Fibroblast of skin of left biceps (primary cell): ENCODE measurements around the gene IMPA2.
"Not testable (repeated sequence)": the region's sequence is repeated elsewhere in the genome, so short reads cannot be mapped to it uniquely, and the experiment has no call there.

Experiments used
- DNase-seq, 2 experiments: peaks; one replicate each; pipeline ENCODE4 v3.0.0-alpha.2; 2013; ENCODE audit warnings: low read depth in 2 of 2

Gene IMPA2

DNA sequence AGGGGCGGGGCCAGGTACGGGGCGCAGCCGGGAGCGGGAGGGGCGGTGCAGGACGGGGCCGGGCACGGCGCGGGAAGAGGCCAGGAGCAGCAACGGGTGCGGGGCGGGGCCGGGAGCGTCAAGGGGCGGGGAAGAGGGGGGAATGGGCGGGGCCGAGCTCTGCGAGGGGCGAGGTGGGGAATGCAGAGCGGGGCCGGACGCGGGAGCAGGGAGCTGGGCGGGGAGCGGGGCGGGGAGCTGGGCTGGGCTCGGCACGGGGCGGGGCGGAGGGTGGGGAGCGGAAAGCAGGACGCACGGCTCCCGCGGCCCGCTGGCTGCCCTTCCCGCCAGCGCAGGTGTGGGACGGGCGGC is at the start of gene IMPA2:
IMPA2 (plus strand) TSS at position 316 of the 351 bp plus-strand sequence. CDS start 163 bp downstream, outside the sequence.
- DNase-seq = no peak

DNA sequence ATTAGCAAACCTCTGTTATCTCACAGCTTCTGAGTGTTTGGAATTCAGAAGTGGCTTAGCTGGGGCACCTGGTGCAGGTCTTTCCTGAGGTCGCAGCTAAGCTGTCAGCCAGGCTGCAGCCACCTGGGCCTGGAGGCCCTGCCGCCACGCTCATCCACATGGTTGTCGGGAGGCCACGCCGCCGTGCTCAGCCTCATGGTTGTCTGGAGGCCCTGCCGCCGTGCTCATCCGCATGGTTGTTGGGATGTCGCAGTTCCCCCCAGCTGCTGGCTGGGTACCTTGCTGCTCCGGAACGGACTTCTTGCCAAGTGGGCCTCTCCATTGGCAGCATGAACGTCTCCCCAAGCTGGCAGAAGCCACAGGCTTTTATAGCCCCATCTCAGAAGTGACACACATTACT is 48.9 kb upstream of the IMPA2 start:
- no peak for DNase-seq

DNA sequence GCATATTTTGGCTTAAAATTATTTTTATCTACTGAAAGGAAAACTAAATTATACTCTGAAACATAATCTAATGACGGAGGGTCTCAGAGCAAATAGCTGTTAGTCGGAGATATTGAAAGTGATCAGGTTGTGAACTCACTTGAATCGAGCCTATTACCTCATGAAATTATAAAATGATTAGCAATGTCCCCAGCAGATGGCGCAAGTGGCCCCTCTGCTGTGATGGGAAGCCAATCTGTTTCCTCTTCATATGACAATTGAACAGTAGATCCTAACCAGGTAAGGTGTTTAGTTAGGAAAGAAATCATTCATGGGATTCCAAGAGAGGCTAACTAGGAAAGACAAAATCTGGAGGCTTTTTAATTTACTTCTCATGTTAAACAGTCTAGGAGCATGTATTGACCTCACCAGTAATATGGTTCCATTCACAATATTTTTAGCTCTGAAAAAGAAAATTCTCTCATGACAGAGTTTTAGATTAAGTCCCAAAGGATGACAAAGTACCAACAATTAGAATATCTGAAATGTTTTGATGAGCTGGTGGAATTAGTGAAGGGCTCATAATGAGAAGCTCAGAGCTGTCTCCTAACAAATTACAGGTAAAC is 43.3 kb upstream of the IMPA2 start:
- no peak for DNase-seq

DNA sequence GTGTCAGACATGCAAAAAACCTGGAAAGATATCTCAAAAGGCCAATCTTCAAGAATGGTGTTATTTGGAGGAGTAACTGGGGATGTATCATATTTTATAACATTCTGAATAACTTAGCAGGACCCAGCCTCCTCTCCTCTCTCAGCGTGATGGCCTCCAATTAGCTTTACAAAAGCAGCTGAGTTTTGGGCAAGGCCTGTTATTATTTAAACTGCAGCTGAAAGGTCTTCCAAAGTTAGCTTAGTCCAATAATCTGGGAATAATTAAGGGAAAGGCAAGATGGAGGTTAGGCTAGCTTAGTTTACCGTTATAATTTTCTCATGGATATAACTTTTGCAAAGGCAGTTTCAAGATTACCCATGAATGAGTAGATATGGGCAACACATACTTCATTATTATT is 40.4 kb upstream of the IMPA2 start:
- DNase-seq = no peak

DNA sequence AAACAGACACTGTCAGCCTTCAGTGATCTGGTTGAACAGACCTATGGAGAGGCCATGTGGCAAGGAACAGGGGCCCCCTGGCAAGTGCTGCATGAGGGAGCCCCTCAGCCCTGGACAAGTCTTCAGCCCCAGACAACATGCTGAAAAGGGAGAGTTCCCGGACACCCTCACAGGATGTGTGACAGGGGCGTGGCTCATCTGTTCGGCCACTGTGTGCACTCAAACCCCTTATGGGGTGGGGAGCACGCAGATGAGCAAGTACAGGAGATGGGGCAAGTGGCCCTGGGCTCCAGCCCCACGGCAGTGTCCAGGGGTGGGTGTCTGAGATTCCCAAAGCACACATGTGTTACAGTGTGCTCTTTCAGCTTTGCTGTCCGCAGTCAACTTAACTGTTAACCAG is 37.8 kb upstream of the IMPA2 start:
- no peak for DNase-seq

DNA sequence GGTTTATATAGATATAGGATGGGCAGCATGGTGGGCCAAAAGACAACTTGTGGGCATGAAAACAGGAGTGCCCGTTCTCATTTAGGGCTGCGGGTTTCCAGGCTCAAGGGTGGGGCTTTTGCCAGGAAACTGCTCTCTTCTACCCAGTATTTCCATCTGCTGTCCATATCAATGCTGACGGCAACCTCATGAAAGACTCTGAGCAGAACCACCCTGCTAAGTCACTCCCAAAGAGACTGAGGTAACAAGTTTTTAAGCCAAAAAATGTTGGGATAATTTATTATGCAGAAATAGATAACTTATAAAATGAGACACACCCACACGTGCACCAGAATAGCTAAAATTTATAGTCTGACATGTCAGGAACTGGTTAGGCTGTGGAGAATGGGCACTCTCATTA is 37.1 kb upstream of the IMPA2 start:
- DNase-seq = no peak

DNA sequence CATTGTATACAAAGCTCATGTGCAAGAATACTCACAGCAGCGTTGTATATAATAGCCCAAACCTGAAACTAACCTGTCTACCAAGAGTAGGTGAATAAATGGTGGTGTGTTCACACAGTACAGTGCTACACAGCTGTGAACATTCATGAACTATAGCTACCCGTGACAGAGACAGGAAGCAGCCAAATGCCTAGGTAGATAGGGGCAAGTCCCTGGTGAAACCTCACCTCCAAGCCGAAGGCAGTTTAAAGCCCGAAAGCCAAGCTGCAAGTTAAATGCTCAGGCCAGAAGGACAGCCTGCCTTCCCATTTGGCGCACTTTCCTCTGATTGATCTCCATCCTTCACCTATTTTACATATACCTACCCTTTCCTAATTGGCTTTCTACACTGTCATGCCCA is 36.5 kb upstream of the IMPA2 start:
- no peak for DNase-seq

DNA sequence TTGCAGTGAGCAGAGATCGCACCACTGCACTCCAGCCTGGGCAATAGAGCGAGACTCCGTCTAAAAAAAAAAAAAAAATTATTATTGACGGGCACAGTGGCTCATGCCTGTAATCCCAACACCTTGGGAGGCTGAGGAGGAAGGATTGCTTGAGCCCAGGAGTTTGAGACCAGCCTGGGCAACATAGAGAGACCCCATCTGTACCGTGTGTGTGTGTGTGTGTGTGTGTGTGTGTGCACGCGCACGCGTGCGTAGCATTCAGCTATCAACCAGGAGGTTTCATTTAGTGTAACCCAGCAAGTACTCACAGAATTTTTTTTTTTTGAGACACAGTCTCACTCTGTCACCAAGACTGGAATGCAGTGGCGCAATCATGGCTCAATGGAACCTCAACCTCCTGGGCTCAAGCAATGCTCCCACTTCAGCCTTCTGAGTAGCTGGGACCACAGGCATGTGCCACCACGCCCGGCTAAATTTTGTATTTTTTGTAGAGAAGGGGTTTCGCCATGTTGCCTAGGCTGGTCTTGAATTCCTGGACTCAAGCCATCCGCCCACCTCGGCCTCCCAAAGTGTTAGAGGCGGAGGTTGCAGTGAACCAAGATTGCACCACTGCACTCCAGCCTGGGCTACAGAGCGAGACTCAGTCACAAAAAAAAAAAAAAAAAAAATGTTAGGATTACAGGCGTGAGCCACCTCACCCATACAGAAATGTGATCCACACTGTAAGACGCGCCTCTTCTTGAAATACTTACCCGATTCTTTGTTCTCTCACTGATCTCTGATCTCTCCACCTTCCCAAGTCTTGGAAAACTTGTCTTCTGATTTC is 35.3 kb upstream of the IMPA2 start:
- DNase-seq = not testable (repeated sequence)

DNA sequence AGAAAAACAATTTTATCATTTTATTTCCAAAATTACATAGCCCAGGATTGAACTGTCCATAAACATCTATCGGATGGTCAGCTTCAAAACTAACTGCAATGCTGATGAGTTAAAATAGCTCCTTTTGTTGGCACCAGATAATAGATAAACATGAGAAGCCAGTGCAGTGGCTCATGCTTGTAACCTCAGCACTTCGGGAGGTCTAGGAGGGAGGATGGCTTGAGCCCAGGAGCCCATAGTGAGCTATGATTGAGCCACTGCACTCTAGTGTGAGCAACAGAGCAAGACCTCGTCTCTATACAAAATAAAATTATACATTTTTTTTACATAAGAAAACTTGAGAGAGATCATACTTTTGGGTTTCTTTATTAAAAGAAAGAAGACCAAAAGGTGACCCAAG is 34.6 kb upstream of the IMPA2 start:
- no peak for DNase-seq

DNA sequence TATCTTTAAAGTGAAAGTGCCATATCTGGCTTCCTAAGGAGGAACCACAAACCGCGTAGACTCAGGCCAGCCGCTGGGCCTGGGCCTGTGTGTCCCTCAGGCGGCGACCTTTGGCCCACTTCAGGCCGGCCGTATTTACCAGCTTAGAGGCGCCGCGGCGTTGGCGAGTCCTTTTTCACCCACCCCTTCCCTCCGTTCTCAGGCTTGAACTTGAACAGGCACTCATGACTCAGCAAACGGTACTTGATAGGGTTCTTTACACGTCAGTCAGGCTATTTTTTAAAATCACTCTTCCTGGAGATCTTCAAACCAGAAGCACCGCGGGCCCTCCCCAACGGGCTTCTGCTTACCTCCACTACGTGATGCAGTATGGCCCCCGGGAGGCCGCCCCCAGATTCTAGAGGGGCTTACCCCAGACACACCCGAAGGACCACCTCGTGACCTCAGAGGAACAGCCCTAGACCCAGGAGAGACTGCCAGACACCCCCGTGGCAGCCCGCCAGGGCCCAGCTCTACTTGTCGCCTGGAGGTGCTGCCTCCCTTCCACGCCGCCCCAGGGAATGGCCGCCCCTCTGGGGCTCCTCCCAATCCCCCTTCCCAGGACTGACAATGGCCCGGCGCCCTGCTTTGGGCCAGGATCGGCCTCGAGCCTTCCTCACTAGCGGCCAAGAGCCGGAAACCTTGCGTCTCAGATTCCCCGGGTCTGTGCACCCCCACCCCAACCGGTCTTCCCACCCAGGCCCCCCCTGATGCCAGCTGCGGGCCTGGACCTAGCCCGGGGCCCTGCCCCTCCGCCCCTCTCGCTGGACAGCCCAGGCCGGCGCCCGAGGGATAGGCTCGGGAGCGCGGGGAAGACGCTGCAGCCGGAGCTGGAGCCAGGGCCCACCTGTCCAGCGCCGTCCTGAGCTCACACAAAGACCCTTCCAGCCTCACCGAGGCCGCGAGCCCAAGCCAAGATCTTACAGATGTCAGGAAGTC is 33.8 kb upstream of the IMPA2 start:
- peak; percentile 89 to 90 for DNase-seq

DNA sequence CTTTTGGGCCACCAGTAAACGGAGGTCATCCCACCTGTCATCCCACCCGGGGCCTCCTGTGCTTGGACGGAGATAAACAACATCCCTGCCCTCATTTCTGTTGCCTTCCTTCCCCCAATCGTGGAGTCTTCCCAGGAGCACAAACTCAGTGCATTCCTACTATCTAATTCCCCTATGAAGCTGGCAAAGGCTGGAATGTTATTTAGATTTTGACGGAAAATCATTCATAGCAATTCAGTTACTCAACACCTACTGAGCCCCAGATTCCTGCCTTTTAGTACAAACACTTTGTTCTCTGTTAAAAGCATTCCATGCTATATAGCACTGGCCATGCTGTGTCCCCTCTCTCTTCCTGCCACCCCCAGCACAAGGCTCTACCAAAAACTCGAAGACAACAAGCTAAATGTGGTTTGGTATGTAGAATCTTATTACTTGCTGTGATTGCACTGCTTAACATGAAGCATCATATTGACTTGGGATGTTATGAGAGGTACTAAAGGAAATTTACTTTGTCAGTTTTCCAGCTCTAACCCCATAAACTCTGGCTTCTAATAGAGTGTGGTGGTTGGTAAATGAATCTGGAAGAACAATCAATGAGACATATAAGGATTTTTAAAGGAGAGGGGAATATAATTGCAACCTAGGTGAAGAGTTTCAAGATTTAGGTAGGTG is 32.3 kb upstream of the IMPA2 start:
- peak in 1 of 2 experiments; percentile 35 for DNase-seq

DNA sequence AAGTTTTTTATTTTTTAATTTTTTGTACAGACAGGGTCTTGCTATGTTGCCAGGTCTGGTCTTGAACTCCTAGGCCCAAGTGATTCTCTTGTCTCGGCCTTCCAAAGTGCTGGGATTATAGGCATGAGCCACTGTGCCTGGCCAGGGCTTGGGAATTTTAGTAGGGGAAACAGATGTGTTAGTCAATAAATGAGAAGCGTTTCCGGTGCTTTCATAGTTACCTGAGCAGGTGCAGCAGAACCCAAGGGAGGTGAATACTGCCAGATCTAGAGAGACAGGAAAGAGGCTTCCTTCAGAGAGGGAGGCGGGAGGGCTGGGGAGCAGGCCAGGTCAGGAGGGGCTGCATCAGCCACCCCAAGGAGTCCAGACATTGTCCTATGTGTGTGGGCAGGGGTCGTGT is 30.5 kb upstream of the IMPA2 start:
- no peak for DNase-seq

DNA sequence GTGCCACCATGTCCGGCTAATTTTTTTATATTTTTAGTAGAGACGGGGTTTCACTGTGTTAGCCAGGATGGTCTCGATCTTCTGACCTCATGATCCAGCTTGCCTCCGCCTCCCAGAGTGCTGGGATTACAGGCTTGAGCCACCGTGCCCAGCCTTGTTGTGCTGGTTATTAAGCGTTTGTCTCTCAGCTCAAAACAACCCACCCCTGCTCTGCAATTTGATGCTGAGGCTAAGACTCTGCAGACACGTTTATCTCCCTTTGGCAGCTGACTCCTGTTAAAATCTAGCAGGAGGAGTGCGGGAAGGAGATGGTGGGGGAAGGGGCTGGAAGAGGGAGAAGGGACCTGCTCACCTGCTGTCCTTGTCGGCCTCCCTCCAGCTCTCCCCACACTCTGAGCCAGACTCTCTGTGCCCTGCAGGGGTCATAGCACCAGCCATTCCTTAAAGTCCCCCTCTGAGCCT is 29.9 kb upstream of the IMPA2 start:
- DNase-seq = no peak

DNA sequence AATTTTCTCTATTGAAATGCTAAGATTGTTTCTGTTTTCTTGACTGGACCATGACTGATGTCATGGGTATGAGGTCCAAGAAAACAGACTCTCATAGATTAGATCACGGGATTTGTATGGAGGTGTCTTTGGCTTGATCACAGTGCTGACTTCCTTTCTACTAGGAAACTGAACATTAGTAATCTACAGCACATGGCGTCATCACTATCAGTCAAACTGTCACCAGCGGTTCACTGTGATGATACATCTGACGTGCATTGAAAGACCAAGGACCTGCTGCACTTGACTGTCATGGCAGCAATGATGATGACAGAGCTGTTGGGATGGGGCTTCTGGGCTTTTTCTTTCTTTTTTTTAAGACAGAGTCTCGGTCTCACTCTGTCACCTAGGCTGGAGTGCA is 28.2 kb upstream of the IMPA2 start:
- no peak for DNase-seq

DNA sequence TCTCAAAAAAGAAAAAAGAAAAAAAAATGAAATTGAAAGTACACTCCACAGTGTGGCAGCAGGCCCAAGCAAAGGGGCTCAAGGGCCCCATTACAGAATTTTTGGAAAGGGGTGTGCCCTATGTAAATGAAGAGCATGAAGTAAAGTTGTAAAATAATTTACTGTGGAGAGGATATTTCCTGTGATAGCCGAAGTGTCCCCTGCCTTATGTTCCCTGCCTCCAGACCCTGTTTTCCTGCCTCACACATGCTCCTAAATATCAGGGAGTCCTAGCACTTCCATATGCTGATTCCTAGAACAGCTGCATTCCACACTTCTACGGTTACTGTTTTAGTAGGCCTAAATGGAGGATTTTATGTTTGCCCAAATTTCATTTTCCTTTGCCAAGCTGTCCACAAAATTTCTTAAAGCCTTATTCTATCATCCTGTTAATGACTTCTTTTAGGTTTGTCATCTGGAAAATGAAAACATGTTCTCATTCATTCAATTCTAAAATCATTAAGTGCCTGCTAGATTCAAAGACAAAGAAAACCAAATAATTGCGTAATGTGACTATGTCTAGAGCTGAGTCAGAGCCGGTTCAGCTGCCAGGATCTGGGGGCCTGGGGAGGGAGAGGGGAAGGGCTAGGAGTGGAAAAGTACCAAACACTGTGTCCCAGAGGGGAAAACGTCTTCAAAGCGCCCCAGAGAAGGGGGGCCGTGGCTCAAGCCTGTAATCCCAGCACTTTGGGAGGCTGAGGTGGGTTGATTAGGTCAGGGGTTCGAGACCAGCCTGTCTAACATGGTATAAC is 25.9 kb upstream of the IMPA2 start:
- DNase-seq = peak; percentile 83 to 86

DNA sequence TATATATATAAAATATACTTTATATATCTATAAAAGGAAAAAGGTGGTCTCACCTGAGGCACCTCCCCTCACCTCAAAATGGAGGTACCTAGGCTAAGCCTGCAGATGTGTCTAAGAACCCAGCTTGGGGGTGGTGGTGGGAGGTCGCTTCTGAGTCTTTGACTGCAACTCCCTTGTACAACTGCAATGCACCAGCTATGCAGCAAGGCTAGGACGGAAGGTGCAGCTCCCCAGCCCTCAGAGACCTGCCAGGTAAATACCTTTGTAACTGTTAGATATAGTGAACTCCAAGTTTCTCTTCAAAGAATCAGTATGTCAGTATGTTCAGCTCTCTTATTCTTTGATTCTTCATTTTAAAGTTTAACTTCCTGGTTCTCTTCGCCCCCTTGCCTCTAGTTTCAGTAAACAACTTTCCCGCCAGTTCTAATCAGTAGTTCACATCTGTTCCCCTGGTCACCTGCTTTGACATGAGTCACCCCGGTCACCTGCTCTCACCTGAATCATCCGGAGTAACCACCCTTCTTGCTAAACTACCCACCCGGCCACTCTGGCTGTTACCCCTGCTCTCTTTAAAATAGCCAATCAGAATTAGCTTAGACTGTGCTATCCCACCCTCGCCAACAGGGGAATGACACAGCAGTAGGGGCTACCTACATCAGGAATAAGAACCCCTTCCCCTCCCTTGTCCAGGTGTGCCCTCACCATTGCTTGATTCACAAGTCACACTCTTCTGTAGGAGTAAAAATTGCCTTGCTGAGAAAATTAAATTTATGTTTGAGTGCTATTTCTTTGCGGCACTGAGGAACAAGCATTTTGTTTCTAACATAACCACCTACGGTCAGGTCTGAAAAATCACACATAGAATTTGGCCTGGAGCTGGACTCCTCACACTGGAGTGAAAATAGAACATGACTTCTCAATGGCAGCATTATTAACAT is 24.7 kb upstream of the IMPA2 start:
- DNase-seq = no peak

DNA sequence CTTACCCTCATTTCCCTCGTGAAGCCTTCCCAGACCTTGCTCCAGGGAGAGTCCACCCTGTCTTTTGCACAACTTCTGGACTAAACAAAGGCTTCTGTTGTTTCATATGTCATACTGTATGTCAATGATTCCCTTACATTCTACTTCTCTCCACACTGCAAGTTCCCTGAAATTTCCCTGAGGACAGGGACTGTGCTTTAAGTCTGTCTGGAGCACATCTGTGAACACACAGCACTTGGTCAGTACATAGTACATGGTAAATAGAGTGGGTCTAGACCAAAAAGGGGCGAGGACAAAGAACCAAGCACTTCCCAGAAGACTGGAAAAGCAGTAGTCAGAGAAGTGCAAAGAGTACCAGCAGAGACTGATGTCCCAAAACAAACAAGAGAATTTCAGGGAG is 23.7 kb upstream of the IMPA2 start:
- no peak for DNase-seq

DNA sequence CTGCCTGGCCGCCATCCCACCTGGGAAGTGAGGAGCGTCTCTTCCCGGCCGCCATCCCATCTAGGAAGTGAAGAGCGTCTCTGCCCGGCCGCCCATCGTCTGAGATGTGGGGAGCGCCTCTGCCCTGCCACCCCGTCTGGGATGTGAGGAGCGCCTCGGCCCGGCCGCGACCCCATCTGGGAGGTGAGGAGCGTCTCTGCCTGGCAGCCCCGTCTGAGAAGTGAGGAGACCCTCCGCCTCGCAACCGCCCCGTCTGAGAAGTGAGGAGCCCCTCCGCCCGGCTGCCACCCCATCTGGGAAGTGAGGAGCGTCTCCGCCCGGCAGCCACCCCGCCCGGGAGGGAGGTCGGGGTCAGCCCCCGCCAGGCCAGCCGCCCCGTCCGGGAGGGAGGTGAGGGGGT is 21.7 kb upstream of the IMPA2 start:
- not testable (repeated sequence) for DNase-seq

DNA sequence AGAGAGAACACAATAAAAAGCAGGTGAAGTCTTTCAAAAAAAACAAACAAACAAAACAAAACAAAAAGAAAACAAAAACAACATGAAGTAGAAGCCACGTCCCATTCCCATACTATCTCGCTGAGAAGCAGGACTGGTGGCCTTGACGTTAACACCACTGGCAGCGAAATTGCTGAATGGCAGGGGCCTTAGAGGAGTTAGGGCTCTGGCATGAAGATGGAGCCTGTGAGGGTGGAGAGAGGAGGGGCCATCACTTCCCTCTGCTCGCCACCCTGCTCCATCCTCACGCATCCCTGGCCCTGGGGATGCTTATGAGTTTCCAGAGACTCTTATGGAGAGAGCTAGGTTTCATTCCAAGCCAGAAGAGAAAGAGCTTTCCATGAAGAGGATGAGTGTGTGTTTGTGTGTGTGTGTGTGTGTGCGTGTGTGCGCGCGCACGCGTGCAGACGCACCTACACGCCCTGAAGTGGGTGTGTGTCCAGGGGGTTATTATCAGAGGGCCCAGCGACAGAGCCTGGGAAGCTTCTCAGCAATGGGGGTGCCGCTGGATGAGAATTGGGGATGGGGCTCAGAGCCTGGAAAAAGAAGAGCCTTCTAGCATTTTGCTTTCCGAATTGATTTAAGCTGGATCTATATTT is 20.4 kb upstream of the IMPA2 start:
- DNase-seq = no peak
